GM23338 (cell line): ENCODE data around the gene SUN3.
"Not testable (repeated sequence)": the region's sequence is repeated elsewhere in the genome, so short reads cannot be mapped to it uniquely, and the experiment has no call there.

Experiments
- ETS1 ChIP-seq: IDR thresholded peaks from 2 replicates; pipeline ENCODE4 v1.6.1; 2016; ENCODE audit warnings: antibody characterized with exemption
- EZH2 ChIP-seq: fragments of 200-600 bp; sonication (generic); IDR thresholded peaks from one replicate; pipeline ENCODE4 v1.8.0; 2017; ENCODE audit warnings: antibody characterized with exemption, mild to moderate bottlenecking, low read depth; ENCODE audit not compliant: unreplicated experiment
- EZH2phosphoT487 ChIP-seq: fragments of 200-600 bp; sonication (generic); IDR thresholded peaks from one replicate; pipeline ENCODE4 v1.8.1; 2018; ENCODE audit warnings: antibody characterized with exemption; ENCODE audit not compliant: unreplicated experiment
- JUNB ChIP-seq: IDR thresholded peaks from one replicate; pipeline ENCODE4 v1.6.1; 2016; ENCODE audit warnings: antibody characterized with exemption; ENCODE audit not compliant: unreplicated experiment
- NANOG ChIP-seq: IDR thresholded peaks from 2 replicates; pipeline ENCODE4 v1.6.1; 2016; ENCODE audit warnings: antibody characterized with exemption, borderline replicate concordance
- POLR2AphosphoS5 ChIP-seq: IDR thresholded peaks from 2 replicates; pipeline ENCODE4 v1.6.1; 2016; ENCODE audit warnings: antibody characterized with exemption, low read depth
- TF ChIP-seq, protein P1 (sequence below), 2 experiments: fragments of 200-600 bp in 1 of 2; sonication (generic) in 1 of 2; conservative IDR thresholded peaks; 2 replicates each; pipeline versions ENCODE4 v1.5.1 to v1.6.1; 2016 to 2017; ENCODE audit warnings: antibody characterized with exemption in 2 of 2, low read depth in 2 of 2, mild to moderate bottlenecking in 2 of 2, moderate library complexity in 1 of 2

DNA sequence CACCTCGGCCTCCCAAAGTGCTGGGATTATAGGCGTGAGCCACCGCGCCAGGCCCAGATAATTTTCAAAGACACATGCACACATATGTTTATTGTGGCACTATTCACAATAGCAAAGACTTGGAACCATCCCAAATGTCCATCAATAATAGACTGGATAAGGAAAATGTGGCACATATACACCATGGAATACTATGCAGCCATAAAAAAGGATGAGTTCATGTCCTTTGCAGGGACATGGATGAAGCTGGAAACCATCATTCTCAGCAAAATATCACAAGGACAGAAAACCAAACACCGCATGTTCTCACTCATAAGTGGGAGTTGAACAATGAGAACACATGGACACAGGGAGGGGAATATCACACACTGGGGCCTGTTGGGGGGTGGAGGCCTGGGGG lies 48.3 kb downstream of the SUN3 start:
- TF ChIP-seq EZH2, POLR2AphosphoS5, JUNB, EZH2phosphoT487, NANOG, ETS1: not testable (repeated sequence)
- TF ChIP-seq, protein P1, sequence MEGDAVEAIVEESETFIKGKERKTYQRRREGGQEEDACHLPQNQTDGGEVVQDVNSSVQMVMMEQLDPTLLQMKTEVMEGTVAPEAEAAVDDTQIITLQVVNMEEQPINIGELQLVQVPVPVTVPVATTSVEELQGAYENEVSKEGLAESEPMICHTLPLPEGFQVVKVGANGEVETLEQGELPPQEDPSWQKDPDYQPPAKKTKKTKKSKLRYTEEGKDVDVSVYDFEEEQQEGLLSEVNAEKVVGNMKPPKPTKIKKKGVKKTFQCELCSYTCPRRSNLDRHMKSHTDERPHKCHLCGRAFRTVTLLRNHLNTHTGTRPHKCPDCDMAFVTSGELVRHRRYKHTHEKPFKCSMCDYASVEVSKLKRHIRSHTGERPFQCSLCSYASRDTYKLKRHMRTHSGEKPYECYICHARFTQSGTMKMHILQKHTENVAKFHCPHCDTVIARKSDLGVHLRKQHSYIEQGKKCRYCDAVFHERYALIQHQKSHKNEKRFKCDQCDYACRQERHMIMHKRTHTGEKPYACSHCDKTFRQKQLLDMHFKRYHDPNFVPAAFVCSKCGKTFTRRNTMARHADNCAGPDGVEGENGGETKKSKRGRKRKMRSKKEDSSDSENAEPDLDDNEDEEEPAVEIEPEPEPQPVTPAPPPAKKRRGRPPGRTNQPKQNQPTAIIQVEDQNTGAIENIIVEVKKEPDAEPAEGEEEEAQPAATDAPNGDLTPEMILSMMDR (conservative IDR thresholded peaks at IDR 0.05; ENCODE audit: low read depth in 2 of 2) = not testable (repeated sequence)
